Kasumi-1 (cell line): Measurements from ENCODE around the gene KRTAP5-3.
"Not testable (repeated sequence)": the region's sequence is repeated elsewhere in the genome, so short reads cannot be mapped to it uniquely, and the experiment has no call there.

Source experiments
- DNase-seq, 2 experiments: peaks; one replicate each; lab custom pipeline; 2025; lab: John Stamatoyannopoulos, UW

KRTAP5-3 gene

DNA sequence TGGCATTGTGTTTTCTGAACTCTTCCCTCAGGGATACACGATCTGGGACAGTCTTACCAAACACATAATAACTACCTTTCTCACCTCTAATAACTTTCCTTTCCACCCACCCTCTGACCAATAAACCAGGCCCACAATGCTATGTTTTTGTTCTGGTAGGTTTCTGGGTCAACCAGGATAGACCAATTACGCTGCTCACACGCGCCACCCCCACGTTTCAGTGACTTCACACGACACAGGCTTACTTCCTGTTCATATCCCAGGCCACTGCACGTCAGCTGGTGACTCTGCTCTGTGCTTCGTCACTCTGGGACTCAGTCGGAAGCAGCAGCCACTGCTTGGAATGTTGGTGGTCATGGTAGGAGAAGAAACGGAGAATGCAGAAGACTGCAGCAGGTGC lies 11.2 kb upstream of the KRTAP5-3 start:
- DNase-seq = no peak

DNA sequence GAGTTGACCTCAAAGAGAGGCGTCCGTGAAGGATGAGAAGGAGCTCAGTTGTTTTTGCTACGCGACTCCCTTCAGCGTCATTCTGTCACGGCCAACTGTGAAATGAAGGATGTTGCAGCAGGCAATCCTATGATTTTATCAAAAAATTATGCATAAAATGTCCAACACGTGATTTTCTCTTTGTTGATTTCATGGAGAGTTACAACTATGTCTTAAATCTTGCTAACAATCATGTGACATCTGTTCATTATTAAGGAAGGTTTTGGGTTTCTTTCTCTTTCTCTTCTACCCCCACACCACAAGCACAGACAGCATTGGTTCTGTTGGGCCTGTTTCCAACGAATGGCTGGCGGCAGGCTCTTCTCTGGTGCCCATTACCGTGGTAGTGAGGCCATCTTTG lies 10.0 kb upstream of the KRTAP5-3 start:
- DNase-seq = no peak

DNA sequence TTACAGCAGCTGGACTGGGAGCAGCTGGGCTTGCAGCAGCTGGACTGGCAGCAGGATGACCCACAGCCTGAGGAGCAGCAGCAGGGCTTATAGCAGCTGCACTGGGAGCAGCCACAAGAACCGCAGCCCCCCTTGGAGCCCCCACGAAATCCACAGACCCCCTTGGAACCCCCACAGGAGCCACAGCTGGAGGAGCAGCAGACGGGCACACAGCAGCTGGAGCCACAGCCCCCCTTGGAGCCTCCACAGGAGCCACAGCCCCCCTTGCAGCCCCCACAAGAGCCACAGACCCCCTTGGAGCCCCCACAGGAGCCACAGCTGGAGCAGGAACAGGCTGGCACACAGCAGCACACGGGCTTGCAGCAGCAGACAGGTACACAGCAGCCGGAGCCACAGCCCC lies 362 bp downstream of the KRTAP5-3 start:
- DNase-seq = not testable (repeated sequence)

DNA sequence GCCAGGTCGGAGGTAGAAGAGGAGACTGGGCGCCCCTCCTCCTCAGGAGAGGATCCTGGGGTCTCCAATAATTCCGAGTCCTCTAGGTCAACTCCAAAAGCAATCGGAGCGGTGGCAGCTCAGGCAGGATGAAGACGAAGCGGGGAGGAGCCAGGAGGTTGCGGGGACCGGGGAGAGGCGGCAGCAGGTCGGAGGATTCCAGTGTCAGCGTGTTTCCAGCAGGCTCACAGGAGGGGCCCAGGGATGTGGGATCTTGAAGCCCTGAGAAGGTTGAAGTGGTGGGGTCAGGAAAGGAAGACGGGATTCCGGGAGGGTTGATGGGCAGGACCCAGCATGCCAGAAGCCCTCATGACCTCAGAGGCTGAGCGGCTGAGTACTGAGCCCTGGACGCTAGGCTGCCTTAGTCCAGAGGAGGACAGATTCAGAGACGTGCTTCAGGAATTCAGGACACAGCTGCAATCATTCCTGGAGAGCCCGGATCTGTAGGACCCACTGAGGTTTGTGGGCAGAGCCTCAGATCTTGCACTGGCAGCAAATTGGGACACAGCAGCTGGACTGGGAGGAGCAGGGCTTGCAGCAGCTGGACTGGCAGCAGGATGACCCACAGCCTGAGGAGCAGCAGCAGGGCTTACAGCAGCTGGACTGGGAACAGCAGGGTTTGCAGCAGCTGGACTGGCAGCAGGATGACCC lies 962 bp downstream of the KRTAP5-3 start:
- DNase-seq = not testable (repeated sequence)

DNA sequence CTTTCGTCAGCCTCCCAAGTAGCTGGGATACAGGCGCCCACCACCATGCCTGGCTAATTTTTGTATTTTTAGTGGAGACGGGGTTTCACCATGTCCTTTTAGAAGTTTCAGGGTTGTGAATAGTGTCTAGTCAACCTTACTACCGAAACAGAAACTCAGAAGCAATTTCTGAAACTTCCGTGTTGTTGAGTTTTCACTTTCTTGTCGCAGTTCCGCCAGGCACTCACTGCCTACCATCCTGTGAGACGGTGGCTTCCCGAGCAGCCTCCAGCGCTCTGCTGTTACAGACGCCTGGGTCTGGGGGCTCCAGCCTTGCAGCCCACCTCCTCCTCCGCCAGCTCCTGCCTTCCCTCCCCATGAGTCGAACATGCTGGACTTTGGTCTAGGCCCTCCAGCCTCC lies 2.3 kb downstream of the KRTAP5-3 start:
- not testable (repeated sequence) for DNase-seq

DNA sequence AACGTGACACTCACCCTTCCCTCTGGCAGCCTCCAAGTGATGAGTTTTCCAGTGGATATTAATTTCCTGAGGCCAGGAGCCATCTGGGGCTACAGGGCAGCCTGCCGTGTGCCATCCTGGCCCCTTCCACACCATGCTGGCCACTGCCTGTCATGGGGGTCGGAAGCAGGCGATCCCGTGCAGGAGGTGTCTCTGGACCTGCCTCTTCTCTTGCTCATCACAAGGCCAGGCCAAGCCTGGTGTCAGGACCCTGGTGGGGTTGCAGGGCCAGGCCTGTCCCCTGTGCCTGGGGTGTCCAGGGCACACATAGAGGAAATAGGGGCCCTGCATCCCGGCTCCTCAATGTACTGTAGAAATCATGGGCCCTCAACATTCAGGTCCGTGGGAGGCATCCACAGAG lies 3.6 kb downstream of the KRTAP5-3 start:
- DNase-seq = no peak

DNA sequence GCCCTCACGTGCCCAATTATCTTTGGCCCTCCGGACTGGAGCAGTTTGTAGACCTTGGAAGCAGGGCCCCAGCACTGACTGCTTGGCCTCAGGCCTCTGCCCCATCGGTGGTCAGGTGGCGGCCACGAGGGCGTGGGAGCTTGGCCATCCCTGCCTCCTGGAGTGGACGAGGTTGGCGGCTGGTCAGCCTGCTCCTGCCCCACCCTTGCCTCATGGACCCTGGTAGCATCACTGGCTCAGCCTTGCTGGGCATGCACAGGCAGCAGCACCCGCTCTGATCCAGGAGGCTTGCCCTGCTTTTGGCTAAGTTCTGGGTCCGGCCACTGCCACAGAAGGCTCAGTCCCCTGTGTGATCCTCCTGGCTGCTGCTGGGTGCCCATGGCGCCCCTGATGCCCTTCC lies 4.1 kb downstream of the KRTAP5-3 start:
- DNase-seq = no peak

DNA sequence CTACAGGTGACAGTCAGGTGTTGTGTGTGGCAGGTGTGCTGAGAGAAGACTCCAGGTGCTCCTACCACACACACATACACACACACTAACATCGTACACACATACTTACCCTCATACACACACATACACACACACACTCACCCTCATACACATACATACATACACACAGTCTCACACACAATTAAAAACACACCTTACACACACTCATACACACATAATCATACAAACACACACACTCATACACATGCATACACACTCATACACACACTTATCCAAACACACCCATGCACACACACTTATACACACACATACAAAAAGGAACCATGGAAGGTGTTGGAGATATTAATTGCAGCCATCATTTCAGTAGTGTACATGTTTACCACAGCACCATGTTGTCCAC lies 4.6 kb downstream of the KRTAP5-3 start:
- no peak for DNase-seq

DNA sequence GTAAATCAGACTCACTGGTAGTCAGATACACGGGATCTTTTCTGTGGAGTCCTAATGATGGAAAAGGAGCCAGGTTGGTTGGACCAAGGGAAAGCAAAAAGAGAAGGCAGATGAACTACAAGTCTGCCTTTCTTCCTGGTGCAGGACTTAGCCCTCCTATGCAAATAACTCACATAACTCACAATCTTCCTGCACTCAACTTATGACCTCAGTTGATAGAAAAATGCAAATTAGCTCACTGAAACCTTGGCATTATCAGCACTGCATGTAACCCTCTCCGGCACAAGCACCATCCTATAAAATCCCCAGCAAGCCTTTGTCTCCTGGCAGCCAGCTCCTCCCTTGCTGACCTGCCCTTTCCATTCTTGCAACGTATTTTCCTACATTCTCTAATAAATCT lies 6.6 kb downstream of the KRTAP5-3 start:
- not testable (repeated sequence) for DNase-seq

DNA sequence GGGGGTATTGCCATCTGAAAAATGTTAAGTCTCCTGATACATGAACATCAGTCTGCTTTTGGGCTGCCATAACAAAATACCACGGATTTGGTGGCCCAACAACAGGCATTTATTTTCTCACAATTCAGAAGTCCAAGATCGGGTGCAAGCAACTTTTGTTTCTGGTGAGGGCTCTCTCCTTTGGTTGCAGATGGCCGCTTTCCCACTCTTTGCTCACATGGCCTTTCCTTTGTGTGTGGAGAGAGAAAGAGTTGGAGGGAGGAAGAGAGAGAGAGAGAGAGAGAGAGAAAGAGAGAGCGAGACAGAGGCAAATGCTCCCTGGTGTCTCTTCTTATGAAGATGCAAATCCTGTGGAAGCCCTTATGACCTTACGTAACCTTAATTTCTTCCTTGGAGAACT lies 7.6 kb downstream of the KRTAP5-3 start:
- DNase-seq = no peak

DNA sequence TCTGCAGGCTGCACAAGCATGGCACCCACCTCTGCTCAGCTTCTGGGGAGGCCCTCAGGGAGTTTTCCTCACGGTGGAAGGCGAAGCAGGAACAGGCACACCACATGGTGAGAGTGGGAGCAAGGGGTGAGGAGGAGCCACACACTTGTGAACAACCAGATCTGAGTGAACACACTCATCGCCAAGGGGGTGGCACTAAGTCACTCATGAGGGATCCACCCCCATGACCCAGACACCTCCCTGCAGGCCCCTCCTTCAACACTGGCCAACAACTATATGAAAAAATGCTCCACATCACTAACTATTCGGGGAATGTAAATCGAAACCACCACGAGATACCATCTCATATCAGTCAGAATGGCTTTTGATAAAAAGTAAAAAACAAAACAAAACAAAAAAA lies 9.4 kb downstream of the KRTAP5-3 start:
- DNase-seq = no peak

DNA sequence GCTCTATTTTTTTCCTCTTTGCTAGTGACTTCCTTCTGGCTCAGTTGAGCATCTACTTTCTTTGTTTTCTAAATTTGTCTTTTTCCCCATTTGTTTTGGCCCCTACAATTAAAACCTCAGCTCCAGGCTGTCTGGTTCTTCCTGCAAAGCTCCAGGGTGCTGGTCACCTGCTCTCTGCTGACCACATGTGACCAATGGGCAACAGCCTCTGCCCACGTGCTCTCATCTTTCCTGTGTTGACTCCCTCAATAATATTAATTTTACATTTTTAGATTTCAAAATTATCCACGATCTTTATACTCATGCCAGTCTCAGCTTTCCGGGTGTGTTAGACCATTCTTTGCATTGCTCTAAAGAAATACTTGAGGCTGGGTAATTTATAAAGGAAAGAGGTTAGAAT lies 9.9 kb downstream of the KRTAP5-3 start:
- DNase-seq = not testable (repeated sequence)

DNA sequence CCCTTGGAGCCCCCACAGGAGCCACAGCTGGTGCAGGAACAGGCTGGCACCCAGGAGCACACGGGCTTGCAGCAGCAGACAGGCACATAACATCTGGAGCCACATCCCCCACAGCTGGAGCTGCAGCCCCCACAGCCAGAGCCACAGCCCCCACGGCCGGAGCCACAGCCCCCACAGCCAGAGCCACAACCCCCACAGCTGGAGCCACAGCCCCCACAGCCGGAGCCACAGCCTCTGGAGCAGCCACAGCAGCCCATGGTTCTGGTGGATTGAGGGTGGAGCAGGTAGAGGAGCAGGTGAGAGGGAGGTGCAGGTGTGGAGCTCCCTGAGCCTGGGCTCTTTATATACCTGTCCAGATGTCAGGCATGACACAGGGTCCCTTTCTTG lies 10.3 kb downstream of the KRTAP5-3 start, which contains the start of gene KRTAP5-2:
Gene KRTAP5-2 (minus strand): TSS at position 301 of the 387 bp plus-strand sequence. CDS start 44 bp downstream, at position 257.
- no peak for DNase-seq

DNA sequence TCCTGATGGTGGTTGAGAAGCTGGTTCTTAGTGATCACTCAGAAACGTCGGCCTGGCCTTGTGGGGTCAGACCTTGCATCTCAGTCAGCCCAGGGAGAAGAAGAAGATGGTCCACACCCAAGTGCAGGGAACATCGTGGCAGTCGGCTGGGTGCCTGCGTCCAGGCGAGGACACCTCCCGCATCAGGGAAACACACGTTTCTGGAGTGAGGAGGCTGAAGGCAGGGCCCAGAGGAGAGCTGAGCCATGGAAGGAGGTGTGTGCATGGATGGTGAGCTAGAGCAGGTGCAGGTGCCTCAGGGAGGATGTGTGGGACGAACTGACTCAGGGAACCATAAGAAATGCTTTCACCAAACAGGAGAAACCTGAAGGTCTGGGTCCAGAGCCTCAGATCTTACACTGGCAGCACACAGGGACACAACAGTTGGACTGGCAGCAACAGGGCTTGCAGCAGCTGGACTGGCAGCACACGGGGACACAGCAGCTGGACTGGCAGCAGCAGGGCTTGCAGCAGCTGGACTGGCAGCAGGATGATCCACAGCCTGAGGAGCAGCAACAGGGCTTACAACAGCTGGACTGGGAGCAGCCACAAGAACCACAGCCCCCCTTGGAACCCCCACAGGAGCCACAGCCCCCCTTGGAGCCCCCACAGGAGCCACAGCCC lies 10.8 kb downstream of the KRTAP5-3 start:
- DNase-seq = no peak

DNA sequence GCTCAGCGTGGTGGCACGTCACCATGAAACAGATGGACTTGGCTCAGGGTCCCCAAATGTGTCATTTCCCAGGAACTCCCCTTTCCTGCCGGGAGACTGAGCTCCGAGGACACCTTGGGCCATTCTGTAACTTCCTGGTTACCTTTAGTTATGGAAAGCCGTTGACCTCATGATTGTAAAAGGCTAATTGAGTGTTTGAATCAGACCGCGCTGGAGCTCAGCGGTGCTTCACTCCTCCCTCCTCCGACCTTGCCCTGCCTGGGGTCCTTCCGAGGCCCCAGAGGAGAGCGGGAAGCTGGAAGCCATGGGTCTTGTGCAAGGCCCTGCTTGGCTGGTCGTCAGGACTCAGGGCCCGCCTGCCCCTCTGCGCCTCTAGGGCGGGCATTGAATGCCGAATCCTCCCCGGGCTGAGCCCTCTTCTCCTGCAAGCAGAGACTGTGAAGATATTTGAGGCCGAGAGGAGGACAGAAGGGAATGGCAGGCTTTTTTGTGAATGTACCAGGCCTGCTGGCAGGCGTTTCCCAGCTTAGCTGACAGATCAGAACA lies 11.6 kb downstream of the KRTAP5-3 start:
- DNase-seq = not testable (repeated sequence)

DNA sequence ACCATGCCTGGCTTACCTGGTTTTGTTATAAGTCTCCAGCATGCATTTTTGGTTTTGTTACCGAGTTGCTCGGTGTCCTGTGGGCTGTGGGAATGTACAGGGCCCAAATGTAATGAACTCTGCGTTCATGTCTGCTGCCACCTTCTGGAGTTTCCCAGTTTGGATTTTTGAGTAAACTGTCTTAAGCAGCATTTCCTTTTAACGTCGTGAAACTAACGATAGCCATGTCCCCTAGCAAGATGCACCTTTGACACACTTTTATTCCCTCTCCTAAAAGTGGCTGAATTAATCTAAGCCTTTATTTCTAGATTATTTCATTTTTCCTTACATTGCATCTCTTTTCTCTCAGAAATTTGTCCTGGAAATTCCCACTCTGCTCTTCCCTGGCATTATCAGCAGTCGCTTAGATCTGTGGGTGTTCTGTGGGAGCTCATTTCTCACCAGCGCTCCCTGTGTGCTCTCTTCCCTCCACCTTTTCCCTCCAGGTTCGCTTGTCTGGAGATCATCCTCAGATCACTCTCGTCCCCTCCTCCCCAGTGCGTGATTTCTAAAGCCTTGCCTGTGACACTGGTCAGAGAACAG lies 12.2 kb downstream of the KRTAP5-3 start:
- DNase-seq = peak in 1 of 2 experiments; percentile 8

DNA sequence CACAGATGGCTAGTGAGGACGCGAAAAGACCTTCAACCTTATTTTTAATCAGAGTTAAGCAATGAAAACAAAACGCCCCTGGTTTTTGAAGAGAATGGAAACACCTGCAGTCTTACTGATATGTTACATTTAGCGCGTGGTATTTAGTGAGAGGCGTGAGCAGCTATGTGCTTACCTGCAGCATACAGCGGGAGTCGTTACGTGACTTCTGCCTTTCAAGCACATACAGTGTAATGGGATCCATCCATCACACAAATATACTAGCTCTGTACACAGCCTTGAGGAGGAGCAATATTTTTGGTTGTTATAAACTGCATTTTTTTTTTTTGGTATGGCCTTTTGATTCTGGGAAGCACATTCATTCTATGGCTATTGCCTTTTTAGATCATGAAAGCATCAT lies 15.6 kb downstream of the KRTAP5-3 start:
- DNase-seq = no peak

DNA sequence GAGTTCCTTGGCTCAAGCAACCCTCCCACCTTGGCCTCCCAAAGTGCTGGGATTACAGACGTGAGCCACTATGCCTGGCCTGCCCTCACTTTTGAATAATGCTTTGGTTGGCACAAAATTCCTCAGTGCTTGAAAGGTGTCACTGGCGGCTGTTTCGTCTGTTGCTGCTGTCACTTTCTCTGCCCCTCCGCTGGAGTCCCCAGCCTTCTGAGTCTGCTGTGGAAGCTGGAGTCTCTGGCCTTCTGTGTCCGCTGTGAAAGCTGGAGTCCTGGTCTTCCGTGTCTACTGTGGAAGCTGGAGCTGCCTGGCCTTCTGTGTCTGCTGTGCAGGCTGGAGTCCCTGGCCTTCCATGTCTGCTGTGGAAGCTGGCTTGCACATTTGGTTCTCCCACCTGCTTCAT lies 18.3 kb downstream of the KRTAP5-3 start:
- no peak for DNase-seq

DNA sequence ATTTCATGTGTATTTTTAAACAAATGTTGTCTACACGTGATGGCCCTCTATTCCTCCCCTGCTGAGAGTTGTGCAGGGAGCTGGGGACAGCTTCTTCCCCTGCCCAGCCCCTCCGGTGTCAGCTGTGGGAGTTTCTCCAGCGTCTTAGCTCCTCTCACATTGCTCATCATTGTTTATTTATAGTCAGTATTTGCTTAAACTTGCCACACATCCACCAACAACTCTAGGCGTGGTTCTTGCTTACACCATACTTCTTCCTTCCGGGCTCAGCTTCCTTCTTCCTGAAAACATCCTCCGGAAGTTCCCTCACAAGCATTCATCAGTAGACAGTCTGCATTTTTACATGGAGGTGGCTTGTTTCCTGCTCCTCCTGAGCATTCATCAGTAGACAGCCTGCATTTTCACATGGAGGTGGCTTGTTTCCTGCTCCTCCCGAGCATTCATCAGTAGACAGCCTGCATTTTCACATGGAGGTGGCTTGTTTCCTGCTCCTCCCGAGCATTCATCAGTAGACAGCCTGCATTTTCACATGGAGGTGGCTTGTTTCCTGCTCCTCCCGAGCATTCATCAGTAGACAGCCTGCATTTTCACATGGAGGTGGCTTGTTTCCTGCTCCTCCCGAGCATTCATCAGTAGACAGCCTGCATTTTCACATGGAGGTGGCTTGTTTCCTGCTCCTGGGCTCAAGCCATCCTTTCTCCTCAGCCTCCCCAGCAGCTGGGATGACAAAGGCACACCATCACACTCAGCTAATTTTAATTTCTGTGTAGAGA lies 18.9 kb downstream of the KRTAP5-3 start:
- peak; percentile 21 to 37 for DNase-seq

DNA sequence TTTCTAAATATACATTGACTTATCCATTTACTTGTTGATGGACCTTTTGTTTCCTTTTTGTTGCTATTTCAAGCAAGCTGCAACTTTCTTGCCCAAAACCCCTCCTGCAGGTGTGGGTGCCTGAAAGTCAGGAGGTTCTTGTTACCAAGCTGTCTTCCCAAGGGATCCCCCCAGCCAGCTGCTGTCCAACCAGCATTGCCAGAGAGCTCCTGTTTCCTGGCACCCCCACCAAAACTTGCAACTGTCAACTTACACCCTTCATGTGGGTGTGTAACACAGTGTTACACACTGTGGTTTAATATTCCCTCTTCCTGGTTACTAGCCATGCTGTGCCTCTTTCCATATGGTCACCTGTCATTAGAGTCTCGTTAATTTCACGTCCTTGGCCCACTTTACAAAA lies 21.6 kb downstream of the KRTAP5-3 start:
- no peak for DNase-seq

DNA sequence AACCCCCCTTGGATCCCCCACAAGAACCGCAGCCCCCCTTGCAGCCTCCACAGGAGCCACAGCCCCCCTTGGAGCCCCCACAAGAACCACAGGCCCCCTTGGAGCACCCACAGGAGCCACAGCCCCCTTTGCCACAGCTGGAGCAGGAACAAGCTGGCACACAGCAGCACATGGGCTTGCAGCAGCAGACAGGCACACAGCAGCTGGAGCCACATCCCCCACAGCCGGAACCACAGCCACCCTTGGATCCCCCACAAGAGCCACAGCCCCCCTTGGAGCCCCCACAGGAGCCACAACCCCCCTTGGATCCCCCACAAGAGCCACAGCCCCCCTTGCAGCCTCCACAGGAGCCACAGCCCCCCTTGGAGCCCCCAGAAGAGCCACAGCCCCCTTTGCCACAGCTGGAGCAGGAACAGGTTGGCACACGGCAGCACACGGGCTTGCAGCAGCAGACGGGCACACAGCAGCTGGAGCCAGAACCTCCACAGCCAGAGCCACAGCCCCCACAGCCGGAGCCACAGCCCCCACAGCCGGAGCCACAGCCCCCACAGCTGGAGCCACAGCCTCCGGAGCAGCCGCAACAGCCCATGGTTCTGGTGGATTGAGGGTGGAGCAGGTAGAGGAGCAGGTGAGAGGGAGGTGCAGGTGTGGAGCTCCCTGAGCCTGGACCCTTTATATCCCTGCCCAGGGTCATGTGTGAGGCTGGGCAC lies 23.4 kb downstream of the KRTAP5-3 start, which contains the start of gene KRTAP5-1:
Gene KRTAP5-1 (minus strand): TSS at position 623 of the 710 bp plus-strand sequence. CDS start 34 bp downstream, at position 589.
- DNase-seq = not testable (repeated sequence)
